Activated naive CD4-positive, alpha-beta T cell treated with anti-CD3 and anti-CD28 coated beads, Interleukin-2, amount 50 U/mL, for 16 hours (primary cell): ENCODE data around the gene GSDMA.

Experiments
- DNase-seq: peaks from one replicate; pipeline ENCODE4 v3.0.0-alpha.2; 2020

The GSDMA gene, protein sequence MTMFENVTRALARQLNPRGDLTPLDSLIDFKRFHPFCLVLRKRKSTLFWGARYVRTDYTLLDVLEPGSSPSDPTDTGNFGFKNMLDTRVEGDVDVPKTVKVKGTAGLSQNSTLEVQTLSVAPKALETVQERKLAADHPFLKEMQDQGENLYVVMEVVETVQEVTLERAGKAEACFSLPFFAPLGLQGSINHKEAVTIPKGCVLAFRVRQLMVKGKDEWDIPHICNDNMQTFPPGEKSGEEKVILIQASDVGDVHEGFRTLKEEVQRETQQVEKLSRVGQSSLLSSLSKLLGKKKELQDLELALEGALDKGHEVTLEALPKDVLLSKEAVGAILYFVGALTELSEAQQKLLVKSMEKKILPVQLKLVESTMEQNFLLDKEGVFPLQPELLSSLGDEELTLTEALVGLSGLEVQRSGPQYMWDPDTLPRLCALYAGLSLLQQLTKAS

DNA sequence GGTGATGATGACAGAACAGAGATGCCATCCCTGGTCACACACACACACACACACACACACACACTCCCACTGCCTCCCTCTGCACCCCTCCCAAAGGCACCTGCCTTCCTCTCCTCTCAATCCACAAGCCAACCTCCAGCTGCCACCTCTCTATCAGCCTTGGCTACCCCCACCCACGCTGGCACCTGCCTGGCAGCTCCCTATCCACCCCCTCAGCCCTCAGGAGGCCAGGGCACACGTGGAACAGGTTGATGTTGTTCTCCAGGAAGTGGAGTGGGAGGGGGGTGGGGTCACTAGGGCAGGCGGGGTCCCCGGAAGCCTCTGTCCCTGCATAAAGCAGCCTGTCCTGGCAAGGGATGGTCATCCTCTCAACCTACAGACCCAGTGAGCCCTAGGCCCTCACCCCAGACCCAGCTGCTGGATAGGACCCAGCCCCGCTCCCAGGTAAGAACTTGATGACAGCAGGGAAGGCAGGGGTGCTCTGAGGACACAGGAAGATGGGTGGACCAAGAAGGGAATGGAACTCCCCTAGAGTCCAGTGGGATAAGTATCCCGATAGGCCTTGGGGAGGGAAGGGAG lies at the start of gene GSDMA:
Gene GSDMA (plus strand): TSS at position 363 of the 579 bp plus-strand sequence. CDS start 2,684 bp downstream, outside the sequence.
- DNase-seq: peak; percentile 25

GRCh38 chr17:39913989-39914388 lies 48.8 kb upstream of the GSDMA start:
- no peak for DNase-seq

- DNase-seq: no peak
Observed at GRCh38 chr17:39915559-39915958, 47.2 kb upstream of the GSDMA start.

- no peak for DNase-seq
Observed at GRCh38 chr17:39916918-39917317, 45.9 kb upstream of the GSDMA start.

- DNase-seq: no peak
Observed at GRCh38 chr17:39919087-39919683, 43.6 kb upstream of the GSDMA start.

DNA sequence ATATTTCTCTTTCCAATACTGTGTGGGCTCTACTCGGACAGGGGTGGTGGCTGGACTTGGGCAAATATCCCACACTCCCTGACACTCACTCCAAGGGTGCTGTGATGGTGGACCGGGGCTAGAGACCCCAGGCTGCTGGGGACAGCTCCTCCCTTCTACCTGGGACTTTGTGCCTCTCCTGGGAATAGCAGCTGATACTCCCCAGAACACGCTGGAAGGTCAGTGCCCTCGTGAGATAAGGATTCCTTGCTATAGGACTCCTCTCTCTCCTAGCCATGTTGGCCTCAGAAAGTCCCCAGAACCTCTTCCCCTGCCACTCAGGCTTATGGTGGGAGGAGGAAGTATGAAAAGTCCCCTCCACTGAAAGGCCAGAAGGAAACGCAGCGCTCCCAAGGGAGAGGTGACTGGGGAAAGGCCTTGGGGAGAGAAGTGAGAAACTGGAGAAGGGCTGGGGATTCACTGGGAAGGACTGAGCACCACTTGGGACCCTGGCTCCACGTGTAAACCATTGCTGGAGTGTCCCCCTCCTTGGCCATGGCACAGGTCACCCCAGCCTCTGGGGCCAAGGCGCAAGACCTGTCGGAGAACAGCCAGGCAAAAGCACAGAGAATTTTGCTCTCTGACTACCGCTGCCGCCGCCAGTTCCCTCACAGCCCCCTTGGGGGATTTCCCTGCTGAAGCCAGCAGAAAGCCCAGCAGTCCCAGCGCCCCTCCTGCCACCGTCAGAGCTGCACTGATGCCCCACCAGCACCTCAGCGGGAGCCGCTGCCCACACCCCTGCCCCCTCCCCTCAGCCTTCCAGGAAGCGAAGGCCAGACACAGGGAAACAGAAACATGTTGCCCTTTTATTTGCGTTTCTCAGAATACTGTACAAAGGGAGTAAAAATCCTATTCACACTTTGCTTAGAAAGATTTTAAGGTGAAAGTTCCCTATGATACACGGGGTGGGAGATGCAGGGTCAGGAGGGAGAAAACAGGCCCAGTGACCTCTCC lies 42.3 kb upstream of the GSDMA start:
- DNase-seq: peak; percentile 68

GRCh38 chr17:39921323-39921722 lies 41.5 kb upstream of the GSDMA start:
- peak; percentile 36 for DNase-seq

DNA sequence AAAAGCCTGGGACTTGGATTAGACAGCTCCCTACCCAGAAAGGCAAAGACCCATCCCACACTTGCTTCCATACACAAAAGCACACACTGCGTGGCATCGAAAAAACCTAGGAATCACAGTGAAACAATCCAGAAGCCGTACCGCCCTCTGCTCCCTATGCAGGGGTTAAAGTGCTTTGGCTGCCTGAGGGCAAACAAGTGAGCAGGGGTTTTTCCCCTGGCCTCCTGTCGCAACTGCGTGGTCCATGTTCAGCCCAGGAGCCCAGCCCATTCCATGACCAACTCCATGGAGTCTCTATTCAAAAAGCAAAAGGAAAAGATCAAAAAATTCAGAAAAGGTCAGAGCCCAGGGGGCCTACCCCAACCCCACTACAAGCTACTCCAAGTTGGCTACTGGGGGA lies 40.8 kb upstream of the GSDMA start:
- no peak for DNase-seq

DNA sequence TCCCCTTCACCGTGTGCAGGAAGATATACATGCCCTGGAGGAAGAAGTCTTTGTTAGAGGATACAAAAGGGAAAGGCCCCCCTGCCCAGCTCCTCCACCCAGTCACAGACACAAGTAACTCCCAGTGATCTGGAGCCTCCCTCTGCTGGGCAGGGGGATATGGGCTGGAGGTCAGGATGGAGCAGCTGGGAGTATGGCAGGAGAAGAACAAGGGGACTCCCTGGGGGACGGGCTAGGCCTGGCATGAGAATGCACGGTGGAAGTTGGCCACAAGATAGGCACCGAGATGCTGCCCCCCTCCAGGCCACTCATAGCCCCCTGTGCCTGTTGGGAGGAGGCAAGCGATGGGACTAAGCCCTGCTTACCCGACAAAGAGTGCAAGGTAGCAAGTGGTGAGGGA lies 39.6 kb upstream of the GSDMA start:
- no peak for DNase-seq

DNA sequence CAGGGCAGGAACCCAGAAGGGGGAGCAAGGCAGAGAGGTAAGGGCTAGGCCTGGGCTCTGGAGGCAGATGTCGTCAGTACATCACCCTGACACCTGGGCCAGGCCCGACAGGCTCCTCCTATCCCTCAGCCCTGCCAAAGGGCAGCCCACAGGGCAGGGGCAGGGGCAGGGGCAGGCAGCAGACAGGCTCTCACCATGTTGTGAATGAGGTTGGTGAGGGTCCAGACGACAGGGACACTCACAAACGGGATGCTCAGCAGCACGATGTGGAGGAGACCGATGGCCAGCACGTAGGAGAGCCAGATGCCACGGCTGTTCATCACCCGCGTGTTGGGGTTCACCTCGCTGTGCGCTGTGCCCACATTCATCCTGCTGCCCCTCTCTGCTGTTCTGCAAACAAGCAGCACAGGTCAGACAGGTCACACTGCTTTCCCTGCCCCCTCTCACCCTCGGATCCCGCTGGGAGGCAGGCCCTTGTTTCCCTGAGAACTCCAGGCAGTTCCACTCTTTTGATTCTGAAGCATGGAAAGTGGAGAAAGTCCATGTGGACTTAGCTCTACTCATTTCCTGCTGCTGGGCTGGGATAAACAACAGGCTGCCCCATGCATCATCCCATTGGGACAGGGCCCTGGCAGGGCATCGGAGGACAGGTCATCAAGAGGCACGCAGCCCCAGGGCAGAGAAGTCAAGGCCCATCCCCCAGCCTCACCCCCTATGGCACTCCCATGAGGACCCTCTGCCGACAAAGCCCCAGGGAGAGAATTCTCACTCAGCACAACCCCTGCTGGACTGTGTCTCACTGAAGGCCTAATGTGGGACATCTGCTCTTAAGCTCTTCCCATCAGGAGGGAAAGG lies 38.7 kb upstream of the GSDMA start:
- no peak for DNase-seq

GRCh38 chr17:39924691-39925055 lies 38.1 kb upstream of the GSDMA start:
- no peak for DNase-seq

- DNase-seq: peak; percentile 33
Observed at GRCh38 chr17:39925282-39926134, 37.3 kb upstream of the GSDMA start.

- DNase-seq: no peak
Observed at GRCh38 chr17:39926135-39926587, 36.6 kb upstream of the GSDMA start.

GRCh38 chr17:39926588-39927100 lies 36.2 kb upstream of the GSDMA start:
- peak; percentile 62 for DNase-seq

- DNase-seq: peak; percentile 91
Observed at GRCh38 chr17:39927101-39927928, 35.5 kb upstream of the GSDMA start, which contains the start of the genes LRRC3C and ORMDL3. LRRC3C (plus strand) TSS chr17:39927732; CDS start chr17:39941524, 13,792 bp downstream. ORMDL3 (minus strand) TSS chr17:39927601; CDS start chr17:39924203, 3,398 bp downstream.

DNA sequence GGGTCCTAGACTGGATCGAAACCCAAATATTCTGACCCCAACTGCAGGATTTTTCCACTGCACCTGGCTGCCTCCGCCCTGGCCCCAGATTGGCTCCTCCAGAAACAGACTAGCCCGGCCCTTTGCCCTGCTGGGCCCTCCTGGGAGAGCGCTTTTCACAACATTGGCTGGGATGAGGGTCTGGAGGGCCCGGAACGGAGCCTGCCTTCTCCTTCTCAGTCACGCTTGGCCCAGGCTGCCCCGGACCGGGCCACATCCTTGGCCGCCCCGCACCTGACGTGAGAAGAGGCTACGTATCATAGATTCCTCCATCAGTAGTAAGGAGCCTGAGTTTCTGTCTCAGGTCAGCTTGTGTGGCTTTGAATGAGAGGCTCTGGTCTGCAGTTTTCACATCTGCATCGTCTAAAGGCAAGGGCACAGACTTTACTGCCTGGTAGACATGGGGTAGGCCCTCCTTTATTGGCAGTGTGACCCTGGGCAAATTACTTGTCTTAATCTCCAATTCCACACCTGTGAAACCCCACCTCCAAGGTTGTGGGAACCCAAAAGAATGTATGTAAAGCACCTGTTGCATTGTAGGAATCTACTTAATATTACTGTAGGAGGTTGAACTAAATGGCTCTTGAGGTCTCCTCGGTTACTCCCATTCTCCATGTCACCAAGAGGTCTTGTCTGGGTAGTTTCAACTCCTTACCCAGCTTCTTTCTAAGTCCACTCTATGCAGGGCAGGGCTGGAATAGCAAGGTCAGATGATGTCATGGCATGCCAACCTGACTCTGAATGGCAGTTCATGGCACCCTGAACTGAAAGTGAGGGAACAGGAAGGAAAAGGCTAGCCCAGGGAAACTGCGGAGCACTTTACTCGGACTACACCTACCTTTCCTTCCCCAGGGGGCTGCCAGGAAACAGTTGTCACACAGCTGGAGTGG lies 34.6 kb upstream of the GSDMA start:
- DNase-seq: no peak

GRCh38 chr17:39928858-39929645 lies 33.8 kb upstream of the GSDMA start:
- no peak for DNase-seq
